ENCODE results near the gene PARP15.

The PARP15 gene

GRCh38 chr3:122590610-122591009 is 13.2 kb downstream of the PARP15 start:
- H3K36me3 ChIP-seq (ENCODE audit: control insufficient read depth in 2 of 2, insufficient read depth in 2 of 2, low read length in 2 of 2) = no peaks in the 10 kb centered on the region
- no peaks in the 10 kb centered on the region for H3K9me3 ChIP-seq (ENCODE audit: control insufficient read depth in 2 of 2, low read length in 2 of 2)
- no peak overlapping the region for H3K27ac ChIP-seq (ENCODE audit: low read length)
- no peak overlapping the region for H3K4me3 ChIP-seq (ENCODE audit: low read length in 2 of 2)
- H3K4me1 ChIP-seq (ENCODE audit: control insufficient read depth, insufficient read depth, low read length) = no peaks in the 10 kb centered on the region
- H3K9ac ChIP-seq (ENCODE audit: low read length in 2 of 2) = no peak overlapping the region
- no peaks in the 10 kb centered on the region for H3K27me3 ChIP-seq (ENCODE audit: control insufficient read depth in 1 of 2, insufficient read depth in 2 of 2, low read length in 2 of 2)

- no peak overlapping the region for H3K27ac ChIP-seq (ENCODE audit: low read length)
- H3K9ac ChIP-seq (ENCODE audit: low read length in 2 of 2) = no peak overlapping the region
- no peaks in the 10 kb centered on the region for H3K36me3 ChIP-seq (ENCODE audit: control insufficient read depth in 2 of 2, insufficient read depth in 2 of 2, low read length in 2 of 2)
- no peaks in the 10 kb centered on the region for H3K27me3 ChIP-seq (ENCODE audit: control insufficient read depth in 1 of 2, insufficient read depth in 2 of 2, low read length in 2 of 2)
- no peak overlapping the region for H3K4me3 ChIP-seq (ENCODE audit: low read length in 2 of 2)
- no peaks in the 10 kb centered on the region for H3K4me1 ChIP-seq (ENCODE audit: control insufficient read depth, insufficient read depth, low read length)
- H3K9me3 ChIP-seq (ENCODE audit: control insufficient read depth in 2 of 2, low read length in 2 of 2) = no peaks in the 10 kb centered on the region
Observed at GRCh38 chr3:122594025-122594424, 16.6 kb downstream of the PARP15 start.

GRCh38 chr3:122598151-122598550 is 20.7 kb downstream of the PARP15 start:
- H3K9me3 ChIP-seq (ENCODE audit: control insufficient read depth in 2 of 2, low read length in 2 of 2) = no peaks in the 10 kb centered on the region
- no peak overlapping the region for H3K27ac ChIP-seq (ENCODE audit: low read length)
- no peak overlapping the region for H3K4me3 ChIP-seq (ENCODE audit: low read length in 2 of 2)
- H3K4me1 ChIP-seq (ENCODE audit: control insufficient read depth, insufficient read depth, low read length) = no peaks in the 10 kb centered on the region
- no peak overlapping the region for H3K9ac ChIP-seq (ENCODE audit: low read length in 2 of 2)
- H3K36me3 ChIP-seq (ENCODE audit: control insufficient read depth in 2 of 2, insufficient read depth in 2 of 2, low read length in 2 of 2) = no peaks in the 10 kb centered on the region
- no peaks in the 10 kb centered on the region for H3K27me3 ChIP-seq (ENCODE audit: control insufficient read depth in 1 of 2, insufficient read depth in 2 of 2, low read length in 2 of 2)

- Histone ChIP-seq H3K36me3 (ENCODE audit: control insufficient read depth in 2 of 2, insufficient read depth in 2 of 2, low read length in 2 of 2) (no peaks in the 10 kb centered on the region), H3K9me3 (ENCODE audit: control insufficient read depth in 2 of 2, low read length in 2 of 2) (no peaks in the 10 kb centered on the region), H3K9ac (ENCODE audit: low read length in 2 of 2) (no peak overlapping the region), H3K27ac (ENCODE audit: low read length) (no peak overlapping the region), H3K4me3 (ENCODE audit: low read length in 2 of 2) (no peak overlapping the region), H3K4me1 (ENCODE audit: control insufficient read depth, insufficient read depth, low read length) (no peaks in the 10 kb centered on the region), H3K27me3 (ENCODE audit: control insufficient read depth in 1 of 2, insufficient read depth in 2 of 2, low read length in 2 of 2) (no peaks in the 10 kb centered on the region)
Observed at GRCh38 chr3:122598556-122598955, 21.1 kb downstream of the PARP15 start.

- Histone ChIP-seq H3K9me3 (ENCODE audit: control insufficient read depth in 2 of 2, low read length in 2 of 2) (no peaks in the 10 kb centered on the region), H3K36me3 (ENCODE audit: control insufficient read depth in 2 of 2, insufficient read depth in 2 of 2, low read length in 2 of 2) (no peaks in the 10 kb centered on the region), H3K4me1 (ENCODE audit: control insufficient read depth, insufficient read depth, low read length) (no peaks in the 10 kb centered on the region), H3K9ac (ENCODE audit: low read length in 2 of 2) (no peak overlapping the region), H3K27ac (ENCODE audit: low read length) (no peak overlapping the region), H3K27me3 (ENCODE audit: control insufficient read depth in 1 of 2, insufficient read depth in 2 of 2, low read length in 2 of 2) (no peaks in the 10 kb centered on the region), H3K4me3 (ENCODE audit: low read length in 2 of 2) (no peak overlapping the region)
Observed at GRCh38 chr3:122602011-122602710, 24.7 kb downstream of the PARP15 start.

- no peak overlapping the region for H3K9ac ChIP-seq (ENCODE audit: low read length in 2 of 2)
- no peak overlapping the region for H3K4me3 ChIP-seq (ENCODE audit: low read length in 2 of 2)
- no peaks in the 10 kb centered on the region for H3K27me3 ChIP-seq (ENCODE audit: control insufficient read depth in 1 of 2, insufficient read depth in 2 of 2, low read length in 2 of 2)
- no peaks in the 10 kb centered on the region for H3K36me3 ChIP-seq (ENCODE audit: control insufficient read depth in 2 of 2, insufficient read depth in 2 of 2, low read length in 2 of 2)
- H3K9me3 ChIP-seq (ENCODE audit: control insufficient read depth in 2 of 2, low read length in 2 of 2) = no peaks in the 10 kb centered on the region
- no peak overlapping the region for H3K27ac ChIP-seq (ENCODE audit: low read length)
- H3K4me1 ChIP-seq (ENCODE audit: control insufficient read depth, insufficient read depth, low read length) = no peaks in the 10 kb centered on the region
Observed at GRCh38 chr3:122603056-122603455, 25.6 kb downstream of the PARP15 start.

- Histone ChIP-seq H3K27me3 (ENCODE audit: control insufficient read depth in 1 of 2, insufficient read depth in 2 of 2, low read length in 2 of 2) (no peaks in the 10 kb centered on the region), H3K4me1 (ENCODE audit: control insufficient read depth, insufficient read depth, low read length) (no peaks in the 10 kb centered on the region), H3K4me3 (ENCODE audit: low read length in 2 of 2) (no peak overlapping the region), H3K9me3 (ENCODE audit: control insufficient read depth in 2 of 2, low read length in 2 of 2) (no peaks in the 10 kb centered on the region), H3K36me3 (ENCODE audit: control insufficient read depth in 2 of 2, insufficient read depth in 2 of 2, low read length in 2 of 2) (no peaks in the 10 kb centered on the region), H3K27ac (ENCODE audit: low read length) (no peak overlapping the region), H3K9ac (ENCODE audit: low read length in 2 of 2) (no peak overlapping the region)
Observed at GRCh38 chr3:122606330-122606729, 28.9 kb downstream of the PARP15 start.

GRCh38 chr3:122608916-122609315 is 31.5 kb downstream of the PARP15 start:
- no peaks in the 10 kb centered on the region for H3K36me3 ChIP-seq (ENCODE audit: control insufficient read depth in 2 of 2, insufficient read depth in 2 of 2, low read length in 2 of 2)
- no peak overlapping the region for H3K9ac ChIP-seq (ENCODE audit: low read length in 2 of 2)
- no peak overlapping the region for H3K4me3 ChIP-seq (ENCODE audit: low read length in 2 of 2)
- no peaks in the 10 kb centered on the region for H3K4me1 ChIP-seq (ENCODE audit: control insufficient read depth, insufficient read depth, low read length)
- no peak overlapping the region for H3K27ac ChIP-seq (ENCODE audit: low read length)
- H3K9me3 ChIP-seq (ENCODE audit: control insufficient read depth in 2 of 2, low read length in 2 of 2) = no peaks in the 10 kb centered on the region
- no peaks in the 10 kb centered on the region for H3K27me3 ChIP-seq (ENCODE audit: control insufficient read depth in 1 of 2, insufficient read depth in 2 of 2, low read length in 2 of 2)

- H3K4me1 ChIP-seq (ENCODE audit: control insufficient read depth, insufficient read depth, low read length) = no peaks in the 10 kb centered on the region
- no peaks in the 10 kb centered on the region for H3K9me3 ChIP-seq (ENCODE audit: control insufficient read depth in 2 of 2, low read length in 2 of 2)
- no peaks in the 10 kb centered on the region for H3K27me3 ChIP-seq (ENCODE audit: control insufficient read depth in 1 of 2, insufficient read depth in 2 of 2, low read length in 2 of 2)
Observed at GRCh38 chr3:122609798-122610559, 32.5 kb downstream of the PARP15 start.

GRCh38 chr3:122612696-122613095 is 35.2 kb downstream of the PARP15 start:
- H3K4me1 ChIP-seq (ENCODE audit: control insufficient read depth, insufficient read depth, low read length) = no peaks in the 10 kb centered on the region
- H3K9me3 ChIP-seq (ENCODE audit: control insufficient read depth in 2 of 2, low read length in 2 of 2) = no peaks in the 10 kb centered on the region
- H3K36me3 ChIP-seq (ENCODE audit: control insufficient read depth in 2 of 2, insufficient read depth in 2 of 2, low read length in 2 of 2) = no peaks in the 10 kb centered on the region
- no peaks in the 10 kb centered on the region for H3K27me3 ChIP-seq (ENCODE audit: control insufficient read depth in 1 of 2, insufficient read depth in 2 of 2, low read length in 2 of 2)
- no peak overlapping the region for H3K27ac ChIP-seq (ENCODE audit: low read length)
- H3K4me3 ChIP-seq (ENCODE audit: low read length in 2 of 2) = no peak overlapping the region
- H3K9ac ChIP-seq (ENCODE audit: low read length in 2 of 2) = no peak overlapping the region

More at GRCh38 chr3:122609798-122610559, 32.5 kb downstream of the PARP15 start:
- Histone ChIP-seq H3K4me3 (ENCODE audit: low read length in 2 of 2) (no peak overlapping the region), H3K9ac (ENCODE audit: low read length in 2 of 2) (no peak overlapping the region), H3K27ac (ENCODE audit: low read length) (no peak overlapping the region), H3K36me3 (ENCODE audit: control insufficient read depth in 2 of 2, insufficient read depth in 2 of 2, low read length in 2 of 2) (no peaks in the 10 kb centered on the region)

- no peaks in the 10 kb centered on the region for H3K27me3 ChIP-seq (ENCODE audit: control insufficient read depth in 1 of 2, insufficient read depth in 2 of 2, low read length in 2 of 2)
- no peaks in the 10 kb centered on the region for H3K9me3 ChIP-seq (ENCODE audit: control insufficient read depth in 2 of 2, low read length in 2 of 2)
- no peak overlapping the region for H3K4me3 ChIP-seq (ENCODE audit: low read length in 2 of 2)
- no peak overlapping the region for H3K9ac ChIP-seq (ENCODE audit: low read length in 2 of 2)
- H3K4me1 ChIP-seq (ENCODE audit: control insufficient read depth, insufficient read depth, low read length) = no peaks in the 10 kb centered on the region
- H3K36me3 ChIP-seq (ENCODE audit: control insufficient read depth in 2 of 2, insufficient read depth in 2 of 2, low read length in 2 of 2) = no peaks in the 10 kb centered on the region
- no peak overlapping the region for H3K27ac ChIP-seq (ENCODE audit: low read length)
Observed at GRCh38 chr3:122615303-122615702, 37.9 kb downstream of the PARP15 start.

Measured in stomach smooth muscle (tissue), 2 donors.